ENCODE measurements around the gene NQO2. TPM values are rescaled to one million over a fixed set of nuclear protein-coding genes. Genes with fewer than 3 reads are reported as not detected.
A peak's percentile ranks its signal among the peaks of the same experiment; 100 is the strongest.

The NQO2 gene
- total and polyA plus RNA-seq, 2 of the 13 experiments (the other 11 are each of a cell fraction or from before 2014, with no cell fraction given): 32.2 to 56.5 TPM

GRCh38 chr6:2989332-2990247, 10.1 kb upstream of the NQO2 start (continued):
- TF ChIP-seq ZNF382 (CRISPR knock-in tag; IDR thresholded peaks at IDR 0.05; ENCODE audit: borderline replicate concordance): no peak
- TF ChIP-seq ZNF510 (CRISPR knock-in tag; IDR thresholded peaks at IDR 0.05; ENCODE audit: low read depth): 0 out of 2 replicates have a peak, but pooled peaks have one; percentile 51
- no peak for TF ChIP-seq TFDP1 (CRISPR knock-in tag; IDR thresholded peaks at IDR 0.05; ENCODE audit: borderline replicate concordance)
- no peak for TF ChIP-seq ZNF138 (CRISPR knock-in tag; IDR thresholded peaks at IDR 0.05; ENCODE audit: low read depth)
- TF ChIP-seq PRDM10 (CRISPR knock-in tag; IDR thresholded peaks at IDR 0.05; ENCODE audit: low read depth): peak; percentile 100
- TF ChIP-seq RFX3 (CRISPR knock-in tag; IDR thresholded peaks at IDR 0.05): peak; percentile 97
- no peak for TF ChIP-seq KAT2B (IDR thresholded peaks at IDR 0.05; ENCODE audit: borderline replicate concordance, low read depth, low read length)
- TF ChIP-seq CTCF (CRISPR knock-in tag; IDR thresholded peaks at IDR 0.05): no peak
- no peak for TF ChIP-seq KDM5B (CRISPR knock-in tag; IDR thresholded peaks at IDR 0.05; ENCODE audit: borderline replicate concordance)
- TF ChIP-seq ZNF670 (CRISPR knock-in tag; IDR thresholded peaks at IDR 0.05; ENCODE audit: borderline replicate concordance): no peak
- TF ChIP-seq ZMYM4 (CRISPR knock-in tag; IDR thresholded peaks at IDR 0.05): peak; percentile 61; the same call in 1 of the 2 replicates
- peak; percentile 80 for TF ChIP-seq FOXP1 (IDR thresholded peaks at IDR 0.05)
- peak; percentile 67 for TF ChIP-seq FOXP1 (CRISPR knock-in tag; IDR thresholded peaks at IDR 0.05)
- 0 out of 2 replicates have a peak, but pooled peaks have one; percentile 74 for TF ChIP-seq ZMAT3 (CRISPR knock-in tag; conservative IDR thresholded peaks at IDR 0.05)
- TF ChIP-seq, protein P1, sequence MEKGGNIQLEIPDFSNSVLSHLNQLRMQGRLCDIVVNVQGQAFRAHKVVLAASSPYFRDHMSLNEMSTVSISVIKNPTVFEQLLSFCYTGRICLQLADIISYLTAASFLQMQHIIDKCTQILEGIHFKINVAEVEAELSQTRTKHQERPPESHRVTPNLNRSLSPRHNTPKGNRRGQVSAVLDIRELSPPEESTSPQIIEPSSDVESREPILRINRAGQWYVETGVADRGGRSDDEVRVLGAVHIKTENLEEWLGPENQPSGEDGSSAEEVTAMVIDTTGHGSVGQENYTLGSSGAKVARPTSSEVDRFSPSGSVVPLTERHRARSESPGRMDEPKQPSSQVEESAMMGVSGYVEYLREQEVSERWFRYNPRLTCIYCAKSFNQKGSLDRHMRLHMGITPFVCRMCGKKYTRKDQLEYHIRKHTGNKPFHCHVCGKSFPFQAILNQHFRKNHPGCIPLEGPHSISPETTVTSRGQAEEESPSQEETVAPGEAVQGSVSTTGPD (CRISPR knock-in tag; IDR thresholded peaks at IDR 0.05): no peak
- TF ChIP-seq TOE1 (CRISPR knock-in tag; IDR thresholded peaks at IDR 0.05): 0 out of 2 replicates have a peak, but pooled peaks have one; percentile 29
- TF ChIP-seq TAF1 (CRISPR knock-in tag; IDR thresholded peaks at IDR 0.05): peak; percentile 96
- TF ChIP-seq, protein P2, sequence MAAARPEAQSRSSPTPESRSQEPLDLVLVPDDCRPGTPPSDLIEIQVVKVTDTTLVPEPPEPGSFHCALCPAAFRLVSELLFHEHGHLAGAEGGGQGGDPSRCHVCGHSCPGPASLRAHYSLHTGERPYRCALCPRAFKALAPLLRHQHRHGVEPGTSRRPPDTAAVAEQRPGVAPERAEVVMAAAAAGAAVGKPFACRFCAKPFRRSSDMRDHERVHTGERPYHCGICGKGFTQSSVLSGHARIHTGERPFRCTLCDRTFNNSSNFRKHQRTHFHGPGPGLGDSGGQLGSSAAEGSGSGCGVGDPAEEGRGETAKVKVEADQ (CRISPR knock-in tag; IDR thresholded peaks at IDR 0.05; ENCODE audit: borderline replicate concordance): no peak
- TF ChIP-seq MZF1 (CRISPR knock-in tag; IDR thresholded peaks at IDR 0.05; ENCODE audit: borderline replicate concordance): 0 out of 2 replicates have a peak, but pooled peaks have one; percentile 68
